Globus pallidus (tissue), 1 donor: ENCODE data around the gene NBDY.
"Not testable (repeated sequence)": the region's sequence is repeated elsewhere in the genome, so short reads cannot be mapped to it uniquely, and the experiment has no call there.

Source experiments
- DNase-seq: peaks from one replicate; pipeline ENCODE4 v3.0.0-alpha.2; 2015; ENCODE audit warnings: low spot score

NBDY gene, protein sequence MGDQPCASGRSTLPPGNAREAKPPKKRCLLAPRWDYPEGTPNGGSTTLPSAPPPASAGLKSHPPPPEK

GRCh38 chrX:56729152-56729850 lies at the start of gene NBDY:
Gene NBDY (plus strand): TSS chrX:56729243. CDS start chrX:56729354, 111 bp downstream.
- DNase-seq: peak; percentile 46

- DNase-seq: not testable (repeated sequence)
These were observed 24.5 kb upstream of the NBDY start for GRCh38 chrX:56704530-56704929.

DNA sequence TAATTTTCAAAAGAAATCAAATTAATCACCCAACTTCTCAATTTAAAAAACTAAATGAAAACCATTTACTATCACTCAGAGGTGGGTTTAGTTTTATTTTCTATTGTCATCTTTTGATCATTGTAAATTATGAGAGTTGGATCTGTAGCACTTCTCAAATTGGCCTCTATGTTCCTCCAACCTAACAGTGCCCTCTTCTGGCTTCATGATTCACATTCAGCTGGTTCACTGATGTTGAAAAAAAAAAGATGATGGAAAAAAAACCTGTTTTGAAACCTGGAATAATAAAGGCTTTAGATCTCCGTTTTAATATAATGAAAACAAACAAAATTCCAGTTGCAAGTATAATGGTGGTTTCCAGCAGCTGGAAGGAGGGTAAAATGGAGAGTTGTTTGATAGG lies 2.4 kb upstream of the NBDY start:
- peak; percentile 45 for DNase-seq

GRCh38 chrX:56727531-56727930 lies 1.5 kb upstream of the NBDY start:
- DNase-seq: no peak

DNA sequence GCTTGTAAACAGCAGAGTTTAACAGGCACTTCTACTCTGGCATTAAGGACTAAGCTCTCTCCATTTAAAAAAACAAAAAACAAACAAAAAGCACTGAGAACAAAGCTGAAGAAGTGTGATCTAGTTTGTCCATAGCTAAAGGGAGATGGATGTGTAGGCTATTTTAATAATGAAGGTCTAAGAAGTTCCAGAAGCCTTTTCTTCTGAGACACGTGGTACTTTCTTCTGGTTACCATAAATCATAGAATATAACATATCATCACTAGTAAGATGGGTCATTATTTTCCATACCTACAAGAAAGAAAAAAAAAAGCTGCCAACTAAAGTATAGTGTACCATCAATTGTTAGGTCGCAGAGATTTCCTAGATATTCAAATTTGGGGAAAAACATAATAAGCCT lies 722 bp upstream of the NBDY start:
- peak; percentile 40 for DNase-seq

GRCh38 chrX:56728752-56729151 lies 291 bp upstream of the NBDY start:
- DNase-seq: no peak

- DNase-seq: peak; percentile 54
These were observed 4.5 kb downstream of the NBDY start for GRCh38 chrX:56733459-56734046.

DNA sequence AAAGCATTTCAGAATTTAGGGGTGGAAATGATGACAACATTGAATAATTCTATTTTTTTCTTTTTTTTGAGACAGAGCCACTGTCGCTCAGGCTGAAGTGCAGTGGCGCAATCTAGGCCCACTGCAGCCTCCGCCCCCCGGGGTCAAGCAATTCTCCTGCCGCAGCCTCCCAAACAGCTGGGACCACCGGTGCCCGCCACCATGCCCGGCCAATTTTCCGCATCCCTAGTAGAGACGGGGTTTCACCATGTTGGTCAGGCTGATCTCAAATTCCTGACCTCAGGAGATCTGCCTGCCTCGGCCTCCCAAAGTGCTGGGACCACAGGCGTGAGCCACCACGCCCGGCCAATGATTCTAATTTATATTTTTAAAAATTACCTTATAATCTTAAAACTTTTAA lies 7.2 kb downstream of the NBDY start:
- DNase-seq: no peak

- no peak for DNase-seq
These were observed 9.6 kb downstream of the NBDY start for GRCh38 chrX:56738670-56739069.

DNA sequence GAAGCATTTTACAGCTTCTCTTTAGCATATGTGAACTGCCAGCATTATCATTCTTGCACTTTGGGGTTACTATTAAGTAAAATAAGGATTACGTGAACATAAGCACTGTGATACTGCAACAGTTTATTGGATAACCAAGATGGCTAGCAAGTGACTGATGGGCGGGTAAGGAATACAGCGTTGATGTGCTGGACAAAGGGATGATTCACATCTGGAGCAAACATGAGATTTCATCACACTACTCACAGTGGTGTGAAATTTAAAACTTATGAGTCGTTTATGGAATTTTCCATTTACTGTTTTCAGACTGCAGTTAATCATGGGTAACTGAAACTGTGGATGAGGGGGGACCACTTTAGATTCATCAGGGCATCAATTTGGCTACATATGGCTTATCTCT lies 16.0 kb downstream of the NBDY start:
- no peak for DNase-seq

DNA sequence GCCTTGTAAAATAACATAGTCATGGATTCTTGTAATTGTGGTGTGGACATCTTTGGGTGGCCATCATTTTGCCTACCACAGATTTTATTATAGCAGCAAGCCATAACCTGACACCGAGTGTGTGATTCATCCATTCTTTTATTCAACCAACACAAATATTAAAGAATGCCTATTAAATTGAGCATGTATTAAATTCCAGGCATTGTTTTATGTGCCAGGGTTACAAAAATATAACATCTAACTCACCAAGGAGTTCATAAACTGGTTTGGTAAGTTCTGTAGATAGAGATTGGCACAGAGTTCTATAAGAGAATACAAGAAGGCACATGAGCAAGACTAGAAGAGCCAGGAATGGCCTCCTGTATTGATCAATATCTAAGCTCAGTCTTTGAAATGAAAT lies 18.0 kb downstream of the NBDY start:
- no peak for DNase-seq

DNA sequence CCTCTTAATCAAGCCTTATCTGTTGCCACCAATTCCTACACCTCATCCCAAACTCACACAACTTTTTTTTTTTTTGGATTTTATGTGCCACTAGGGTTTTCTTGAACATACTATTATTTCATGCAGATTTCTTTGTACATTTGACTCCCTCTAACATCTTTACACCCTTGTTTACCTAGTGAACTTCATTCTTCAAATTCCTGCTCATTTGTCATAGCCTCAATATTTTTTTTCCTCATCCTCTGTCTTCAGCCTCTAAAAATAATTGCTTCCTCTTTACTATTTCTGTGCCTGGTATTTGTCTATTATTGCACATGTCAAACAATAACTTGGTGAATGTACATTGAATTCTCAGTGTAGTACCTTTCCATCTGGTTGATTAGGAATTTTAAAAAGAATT lies 22.0 kb downstream of the NBDY start:
- DNase-seq: no peak

DNA sequence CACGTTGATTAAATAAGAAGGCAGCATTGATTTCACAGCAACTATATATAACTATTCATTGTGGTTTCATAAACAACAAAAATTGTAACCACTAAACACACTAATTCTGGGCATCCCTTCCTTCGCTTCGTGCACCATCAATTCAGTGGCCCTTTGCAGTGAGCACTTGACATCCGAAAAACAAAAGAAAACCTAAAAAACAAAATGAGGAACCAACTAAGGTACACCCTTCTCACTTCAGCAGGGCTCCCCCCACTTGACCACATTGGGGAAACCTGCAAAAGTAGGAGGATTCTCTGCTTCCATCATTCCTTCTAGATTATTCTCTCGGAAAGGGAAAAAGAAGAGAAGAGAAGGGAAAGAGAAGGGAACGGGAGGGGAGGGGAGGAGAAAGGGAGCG lies 28.3 kb downstream of the NBDY start:
- no peak for DNase-seq

DNA sequence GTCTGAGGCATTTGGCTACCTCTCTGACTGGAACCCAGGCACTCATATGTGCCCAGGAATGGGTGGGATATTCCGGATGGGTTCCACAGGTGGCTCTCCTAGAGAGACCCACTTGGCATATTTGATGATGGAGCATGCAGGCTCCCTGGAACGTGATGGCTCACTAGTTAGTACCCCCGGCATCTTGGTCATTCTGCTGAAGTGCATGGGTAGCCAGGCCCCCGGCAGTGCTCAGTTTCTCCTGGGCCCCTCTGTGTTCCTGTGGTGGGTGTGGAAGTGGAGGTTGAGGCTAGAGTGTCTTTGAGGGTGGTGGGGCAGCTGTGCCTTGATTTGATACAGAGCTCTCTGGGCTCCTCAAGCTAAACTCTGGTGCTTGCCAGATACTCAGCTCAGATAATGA lies 29.4 kb downstream of the NBDY start:
- DNase-seq: no peak

- DNase-seq: no peak
These were observed 30.8 kb downstream of the NBDY start for GRCh38 chrX:56759736-56760409.

DNA sequence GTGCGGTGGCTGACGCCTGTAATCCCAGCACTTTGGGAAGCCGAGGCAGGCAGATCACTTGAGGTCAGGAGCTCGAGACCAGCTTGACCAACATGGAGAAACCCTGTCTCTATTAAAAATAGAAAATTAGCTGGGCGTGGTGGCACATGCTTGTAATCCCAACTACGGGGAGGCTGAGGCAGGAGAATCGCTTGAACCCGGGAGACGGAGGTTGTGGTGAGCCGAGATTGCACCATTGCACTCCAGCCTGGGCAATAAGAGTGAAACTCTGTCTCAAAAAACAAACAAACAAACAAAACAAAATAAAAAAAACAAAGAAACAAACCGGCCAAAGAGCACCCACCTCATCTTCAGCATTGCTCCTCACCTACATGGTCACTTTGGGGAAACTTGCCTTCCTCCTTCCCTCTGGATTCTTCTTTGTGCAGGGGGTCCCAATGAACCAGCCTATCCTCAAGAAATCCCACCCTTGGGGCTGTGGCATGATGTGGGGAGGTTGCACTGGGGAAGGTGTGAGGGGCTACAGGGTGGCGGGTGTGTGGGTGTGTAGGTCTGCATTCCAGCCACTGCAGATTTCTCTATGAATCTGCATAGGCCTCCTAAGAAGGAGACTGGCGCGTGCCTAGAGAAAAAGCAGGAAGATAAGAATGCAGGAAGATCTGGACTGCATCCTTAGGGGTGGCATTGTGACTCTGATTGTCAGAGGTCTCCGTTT lies 31.5 kb downstream of the NBDY start:
- DNase-seq: not testable (repeated sequence)

- DNase-seq: no peak
These were observed 32.1 kb downstream of the NBDY start for GRCh38 chrX:56761167-56761566.

DNA sequence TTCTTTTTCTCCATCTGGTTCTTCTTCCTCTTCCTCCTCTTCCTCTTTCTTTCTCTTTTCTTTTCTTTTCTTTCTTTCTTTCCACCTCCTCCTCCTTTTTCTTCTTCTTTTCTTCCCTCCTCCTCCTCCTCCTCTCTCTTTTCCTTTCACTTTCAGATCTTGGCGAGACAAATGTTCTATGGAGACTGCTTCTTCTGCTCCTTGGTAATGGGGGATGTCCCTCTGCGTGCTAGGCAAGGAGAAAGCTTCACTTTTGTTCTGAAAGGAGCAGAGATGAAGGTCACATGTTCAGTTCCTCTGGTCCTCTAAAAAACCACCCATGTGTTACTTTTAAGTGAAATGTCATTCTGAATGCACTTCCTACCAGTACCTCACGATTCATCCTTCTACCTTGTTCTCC lies 33.2 kb downstream of the NBDY start:
- DNase-seq: no peak

DNA sequence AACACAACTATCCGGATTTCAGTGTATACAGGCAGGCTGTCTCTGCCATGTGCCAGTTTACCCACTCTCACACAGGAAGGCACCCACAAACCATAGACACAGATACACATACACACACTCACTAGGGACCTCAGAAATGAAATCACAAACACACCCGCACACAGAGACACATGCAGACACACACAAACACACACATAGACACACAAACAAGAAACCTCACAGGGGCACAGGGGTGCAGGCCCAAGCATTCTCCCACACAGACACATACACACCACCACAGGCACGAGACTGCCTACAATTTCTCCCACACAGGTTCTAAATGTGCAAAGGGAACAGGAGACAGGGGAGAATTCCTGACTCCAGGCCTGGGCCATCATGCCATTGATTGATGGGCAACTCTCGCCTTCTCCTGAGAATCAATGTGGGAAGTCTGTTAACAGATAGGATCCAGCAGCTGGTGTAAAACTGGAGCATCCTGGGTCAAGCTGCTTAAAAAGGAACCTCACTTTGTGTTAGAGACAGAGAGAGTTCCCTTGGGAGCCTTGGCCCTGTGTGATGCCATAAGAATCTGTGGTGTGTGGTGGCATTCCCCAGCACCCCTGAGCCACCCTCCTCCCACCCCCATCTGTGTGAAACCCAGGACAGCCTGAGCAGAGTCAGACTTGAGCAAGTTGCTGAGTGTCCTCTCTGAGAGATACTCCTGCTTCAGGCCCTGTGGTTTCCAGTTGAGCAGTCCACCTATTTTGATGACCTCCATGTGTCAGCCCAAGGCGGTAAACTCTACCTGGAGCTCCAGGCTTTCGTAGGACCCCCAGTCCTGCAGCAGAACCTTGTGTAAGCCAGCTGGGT lies 33.9 kb downstream of the NBDY start:
- DNase-seq: no peak

- DNase-seq: peak; percentile 80
These were observed 34.6 kb downstream of the NBDY start for GRCh38 chrX:56763556-56764152.
